Pulmonary artery endothelial cell (primary cell): ENCODE measurements around the gene PLRG1. TPM values are rescaled to one million over a fixed set of nuclear protein-coding genes. Genes with fewer than 3 reads are reported as not detected.

Experiments used
- total RNA-seq: library from RNA; depleted of rRNA; stranded (reverse); fragments of >200 nt; gene quantifications from 2 replicates; pipeline ENCODE4 v1.2.3, GENCODE V29; 2014

The PLRG1 gene
- total RNA-seq, 1 donor from 2014 or later, result 93.1 TPM

Other genes with a start within 250 kb of the PLRG1 start
- 0.07 TPM in 1 of 2 replicates, not detected in the other for gene DCHS2, start 58.6 kb downstream of the PLRG1 start, total RNA-seq
- gene FGB, start 12.6 kb upstream of the PLRG1 start, total RNA-seq, result not detected in 2 replicates
- gene FGA, start 40.3 kb upstream of the PLRG1 start, total RNA-seq, result not detected in 2 replicates
- not detected in 2 replicates for gene FGG, start 62.3 kb upstream of the PLRG1 start, total RNA-seq
- gene LRAT, start 193.6 kb upstream of the PLRG1 start, total RNA-seq, result not detected in 2 replicates
- not detected in 2 replicates for gene RBM46, start 230.9 kb upstream of the PLRG1 start, total RNA-seq